Measurements from ENCODE around the gene NCKAP1.

The NCKAP1 gene

DNA sequence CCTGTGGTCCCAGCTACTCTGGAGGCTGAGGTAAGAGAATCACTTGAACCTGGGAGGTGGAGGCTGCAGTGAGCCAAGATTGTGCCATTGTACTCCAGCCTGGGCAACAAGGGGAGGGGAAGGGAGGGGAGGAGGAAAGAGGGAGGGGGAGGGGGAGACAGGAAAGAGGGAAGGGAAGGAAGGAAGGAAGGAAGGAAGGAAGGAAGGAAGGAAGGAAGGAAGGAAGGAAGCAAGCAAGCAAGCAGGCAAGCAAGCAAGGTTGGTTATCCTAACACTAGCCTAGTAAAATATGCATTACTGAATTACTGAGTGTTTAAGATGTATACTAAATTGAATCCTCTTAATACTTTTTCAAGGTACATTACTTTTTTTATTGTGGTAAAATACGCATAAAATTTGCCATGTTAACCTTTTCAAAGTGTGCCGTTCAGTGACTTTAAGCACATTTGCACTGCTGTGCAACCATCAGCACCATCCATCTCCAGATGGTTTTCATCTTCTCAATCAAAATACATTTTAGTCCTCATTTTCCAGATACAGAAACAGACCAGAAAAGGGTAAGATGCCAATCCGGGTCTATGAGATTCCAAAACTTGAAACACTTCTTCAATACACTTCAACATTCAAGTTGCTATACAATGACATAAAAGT is 28.9 kb downstream of the NCKAP1 start:
- TF ChIP-seq GABPA (IDR thresholded peaks at IDR 0.05; ENCODE audit: low read depth) (no peak), SPI1 (IDR thresholded peaks at IDR 0.05; ENCODE audit: borderline replicate concordance, low read depth) (no peak), POLR2AphosphoS5 (IDR thresholded peaks at IDR 0.05; ENCODE audit: low read depth) (no peak)
- TF ChIP-seq, protein P1, sequence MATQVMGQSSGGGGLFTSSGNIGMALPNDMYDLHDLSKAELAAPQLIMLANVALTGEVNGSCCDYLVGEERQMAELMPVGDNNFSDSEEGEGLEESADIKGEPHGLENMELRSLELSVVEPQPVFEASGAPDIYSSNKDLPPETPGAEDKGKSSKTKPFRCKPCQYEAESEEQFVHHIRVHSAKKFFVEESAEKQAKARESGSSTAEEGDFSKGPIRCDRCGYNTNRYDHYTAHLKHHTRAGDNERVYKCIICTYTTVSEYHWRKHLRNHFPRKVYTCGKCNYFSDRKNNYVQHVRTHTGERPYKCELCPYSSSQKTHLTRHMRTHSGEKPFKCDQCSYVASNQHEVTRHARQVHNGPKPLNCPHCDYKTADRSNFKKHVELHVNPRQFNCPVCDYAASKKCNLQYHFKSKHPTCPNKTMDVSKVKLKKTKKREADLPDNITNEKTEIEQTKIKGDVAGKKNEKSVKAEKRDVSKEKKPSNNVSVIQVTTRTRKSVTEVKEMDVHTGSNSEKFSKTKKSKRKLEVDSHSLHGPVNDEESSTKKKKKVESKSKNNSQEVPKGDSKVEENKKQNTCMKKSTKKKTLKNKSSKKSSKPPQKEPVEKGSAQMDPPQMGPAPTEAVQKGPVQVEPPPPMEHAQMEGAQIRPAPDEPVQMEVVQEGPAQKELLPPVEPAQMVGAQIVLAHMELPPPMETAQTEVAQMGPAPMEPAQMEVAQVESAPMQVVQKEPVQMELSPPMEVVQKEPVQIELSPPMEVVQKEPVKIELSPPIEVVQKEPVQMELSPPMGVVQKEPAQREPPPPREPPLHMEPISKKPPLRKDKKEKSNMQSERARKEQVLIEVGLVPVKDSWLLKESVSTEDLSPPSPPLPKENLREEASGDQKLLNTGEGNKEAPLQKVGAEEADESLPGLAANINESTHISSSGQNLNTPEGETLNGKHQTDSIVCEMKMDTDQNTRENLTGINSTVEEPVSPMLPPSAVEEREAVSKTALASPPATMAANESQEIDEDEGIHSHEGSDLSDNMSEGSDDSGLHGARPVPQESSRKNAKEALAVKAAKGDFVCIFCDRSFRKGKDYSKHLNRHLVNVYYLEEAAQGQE (IDR thresholded peaks at IDR 0.05; ENCODE audit: insufficient replicate concordance, low read depth): no peak
- TF ChIP-seq, protein P2, sequence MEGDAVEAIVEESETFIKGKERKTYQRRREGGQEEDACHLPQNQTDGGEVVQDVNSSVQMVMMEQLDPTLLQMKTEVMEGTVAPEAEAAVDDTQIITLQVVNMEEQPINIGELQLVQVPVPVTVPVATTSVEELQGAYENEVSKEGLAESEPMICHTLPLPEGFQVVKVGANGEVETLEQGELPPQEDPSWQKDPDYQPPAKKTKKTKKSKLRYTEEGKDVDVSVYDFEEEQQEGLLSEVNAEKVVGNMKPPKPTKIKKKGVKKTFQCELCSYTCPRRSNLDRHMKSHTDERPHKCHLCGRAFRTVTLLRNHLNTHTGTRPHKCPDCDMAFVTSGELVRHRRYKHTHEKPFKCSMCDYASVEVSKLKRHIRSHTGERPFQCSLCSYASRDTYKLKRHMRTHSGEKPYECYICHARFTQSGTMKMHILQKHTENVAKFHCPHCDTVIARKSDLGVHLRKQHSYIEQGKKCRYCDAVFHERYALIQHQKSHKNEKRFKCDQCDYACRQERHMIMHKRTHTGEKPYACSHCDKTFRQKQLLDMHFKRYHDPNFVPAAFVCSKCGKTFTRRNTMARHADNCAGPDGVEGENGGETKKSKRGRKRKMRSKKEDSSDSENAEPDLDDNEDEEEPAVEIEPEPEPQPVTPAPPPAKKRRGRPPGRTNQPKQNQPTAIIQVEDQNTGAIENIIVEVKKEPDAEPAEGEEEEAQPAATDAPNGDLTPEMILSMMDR (IDR thresholded peaks at IDR 0.05; ENCODE audit: insufficient read depth, low read length): no peak

DNA sequence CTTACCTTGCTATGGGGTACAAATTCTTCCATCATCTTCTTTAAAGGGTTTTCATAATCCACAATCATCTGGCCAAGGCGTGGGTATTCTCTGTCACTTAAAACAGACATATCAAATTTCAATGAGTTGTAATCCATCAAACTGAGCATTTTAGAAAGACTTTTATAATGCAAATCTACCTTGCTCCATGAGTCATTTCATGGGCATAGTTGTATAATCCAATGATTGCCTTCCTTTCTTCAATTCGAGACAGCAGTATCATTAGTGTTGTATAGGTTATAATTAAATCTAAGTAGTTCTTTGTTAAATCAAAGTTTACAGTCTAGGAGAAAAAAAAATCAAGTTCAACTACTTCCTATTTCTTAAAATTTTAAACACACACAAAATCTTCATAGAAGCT is 36.3 kb downstream of the NCKAP1 start:
- TF ChIP-seq, protein P1 (IDR thresholded peaks at IDR 0.05; ENCODE audit: insufficient replicate concordance, low read depth): no peak
- TF ChIP-seq SPI1 (IDR thresholded peaks at IDR 0.05; ENCODE audit: borderline replicate concordance, low read depth) (no peak), GABPA (IDR thresholded peaks at IDR 0.05; ENCODE audit: low read depth) (no peak), POLR2AphosphoS5 (IDR thresholded peaks at IDR 0.05; ENCODE audit: low read depth) (no peak)
- TF ChIP-seq, protein P2 (IDR thresholded peaks at IDR 0.05; ENCODE audit: insufficient read depth, low read length): no peak
- no peak for DNase-seq (ENCODE audit: low read depth in 1 of 2, low spot score in 1 of 2)

More for the DNA sequence above, 28.9 kb downstream of the NCKAP1 start:
- no peak for DNase-seq (ENCODE audit: low read depth in 1 of 2, low spot score in 1 of 2)
- H3K27me3 ChIP-seq (ENCODE audit: insufficient read depth, poor library complexity, severe bottlenecking): peaks cover 2% of the 10 kb centered on the region
- H3K27ac ChIP-seq (replicated peaks): no peak overlapping the region
- no peak overlapping the region for H3K4me3 ChIP-seq (replicated peaks; ENCODE audit: insufficient read depth, low read length)

DNA sequence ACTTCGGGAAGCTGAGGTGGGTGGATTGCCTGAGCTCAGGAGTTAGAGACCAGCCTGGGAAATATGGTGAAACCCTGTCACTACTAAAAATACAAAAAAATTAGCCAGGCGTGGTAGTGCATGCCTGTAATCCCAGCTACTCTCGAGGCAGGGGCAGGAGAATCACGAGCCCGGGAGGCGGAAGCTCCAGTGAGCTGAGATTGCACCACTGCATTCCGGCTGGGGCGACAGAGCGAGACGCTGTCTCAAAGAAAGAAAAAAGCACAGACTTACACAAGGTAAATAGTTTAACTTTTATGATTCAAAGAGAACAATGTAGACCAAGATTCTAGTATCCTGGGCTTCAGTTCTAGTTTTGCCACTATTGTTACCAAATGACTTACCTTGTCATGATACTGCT is 37.4 kb downstream of the NCKAP1 start:
- no peak for DNase-seq (ENCODE audit: low read depth in 1 of 2, low spot score in 1 of 2)
- TF ChIP-seq POLR2AphosphoS5 (IDR thresholded peaks at IDR 0.05; ENCODE audit: low read depth) (no peak), GABPA (IDR thresholded peaks at IDR 0.05; ENCODE audit: low read depth) (no peak), SPI1 (IDR thresholded peaks at IDR 0.05; ENCODE audit: borderline replicate concordance, low read depth) (no peak)
- TF ChIP-seq, protein P2 (IDR thresholded peaks at IDR 0.05; ENCODE audit: insufficient read depth, low read length): no peak
- TF ChIP-seq, protein P1 (IDR thresholded peaks at IDR 0.05; ENCODE audit: insufficient replicate concordance, low read depth): no peak
- no peak overlapping the region for H3K27ac ChIP-seq (replicated peaks)
- no peak overlapping the region for H3K4me3 ChIP-seq (replicated peaks; ENCODE audit: insufficient read depth, low read length)
- H3K27me3 ChIP-seq (ENCODE audit: insufficient read depth, poor library complexity, severe bottlenecking): peaks cover 2% of the 10 kb centered on the region

More for the DNA sequence above, 36.3 kb downstream of the NCKAP1 start:
- no peak overlapping the region for H3K4me3 ChIP-seq (replicated peaks; ENCODE audit: insufficient read depth, low read length)
- no peak overlapping the region for H3K27ac ChIP-seq (replicated peaks)
- H3K27me3 ChIP-seq (ENCODE audit: insufficient read depth, poor library complexity, severe bottlenecking): peaks cover 2% of the 10 kb centered on the region
